Measurements from ENCODE around the gene TFDP1.
"Not testable (repeated sequence)": the region's sequence is repeated elsewhere in the genome, so short reads cannot be mapped to it uniquely, and the experiment has no call there.

TFDP1 gene

DNA sequence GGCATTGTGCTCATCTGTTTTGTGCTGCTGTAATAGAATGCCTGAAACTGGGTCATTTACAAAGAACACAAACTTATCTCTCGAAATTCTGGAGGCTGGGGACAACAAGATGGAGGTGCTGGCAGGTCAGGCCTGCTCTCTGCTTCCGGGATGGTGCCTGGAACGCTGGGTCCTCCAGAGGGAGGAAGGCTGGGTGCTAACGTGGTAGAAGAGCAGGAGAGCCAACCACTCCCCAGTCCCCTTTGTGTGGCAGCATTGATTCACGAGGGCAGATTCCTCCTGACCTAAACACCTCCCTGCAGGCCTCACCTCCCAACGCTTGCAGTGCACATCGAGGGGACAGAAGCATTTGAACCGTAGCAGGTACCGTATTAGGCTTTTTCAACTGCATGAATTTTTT lies 34.1 kb upstream of the TFDP1 start:
- DNase-seq (ENCODE audit: low spot score), result no peak

- no peak for DNase-seq (ENCODE audit: low spot score)
These were observed 33.2 kb upstream of the TFDP1 start for GRCh38 chr13:113551081-113552000.

- no peak for DNase-seq (ENCODE audit: low spot score)
These were observed 32.5 kb upstream of the TFDP1 start for GRCh38 chr13:113552079-113552478.

GRCh38 chr13:113552786-113553434 lies 31.6 kb upstream of the TFDP1 start:
- DNase-seq (ENCODE audit: low spot score), result no peak

DNA sequence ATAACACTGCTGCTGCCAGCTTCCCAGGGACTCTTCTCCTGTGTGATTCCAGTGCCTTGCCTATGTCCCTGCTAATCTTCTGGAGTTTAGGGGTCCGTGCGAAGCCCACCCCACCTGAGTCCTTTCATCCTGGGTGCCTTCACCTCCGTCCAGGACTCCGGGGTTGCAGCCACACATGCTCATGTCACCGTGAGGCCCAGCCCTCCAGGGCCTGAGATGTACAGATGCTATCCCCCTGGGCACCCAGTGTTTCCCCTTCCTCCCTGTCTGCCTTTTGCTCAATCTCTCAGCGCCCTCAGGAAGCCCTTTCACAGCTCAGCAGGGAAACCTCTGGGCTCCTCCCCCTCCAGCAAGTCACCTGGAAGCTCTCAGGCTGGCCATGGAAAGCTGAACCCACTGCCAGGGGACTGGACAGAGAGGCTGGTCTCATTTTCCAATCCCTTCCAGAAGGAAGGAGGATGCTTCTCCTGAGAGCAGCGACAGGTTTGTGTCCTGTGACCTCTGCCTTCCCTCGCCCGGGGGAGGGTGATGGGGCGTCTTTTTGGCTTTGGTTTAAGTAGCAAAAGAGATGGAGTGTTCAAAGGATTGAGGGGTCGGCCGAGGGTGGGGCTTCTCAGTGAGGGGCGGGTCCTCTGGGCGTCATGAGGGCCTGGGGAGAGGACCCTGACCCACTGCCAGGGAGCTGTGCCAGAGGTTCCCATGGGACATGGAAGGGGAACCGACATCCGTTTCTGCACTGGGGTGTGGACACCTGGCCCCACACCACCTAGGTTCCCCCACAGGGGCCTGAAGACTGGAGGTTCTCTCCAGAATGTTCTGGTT lies 30.8 kb upstream of the TFDP1 start:
- DNase-seq (ENCODE audit: low spot score), result no peak

DNA sequence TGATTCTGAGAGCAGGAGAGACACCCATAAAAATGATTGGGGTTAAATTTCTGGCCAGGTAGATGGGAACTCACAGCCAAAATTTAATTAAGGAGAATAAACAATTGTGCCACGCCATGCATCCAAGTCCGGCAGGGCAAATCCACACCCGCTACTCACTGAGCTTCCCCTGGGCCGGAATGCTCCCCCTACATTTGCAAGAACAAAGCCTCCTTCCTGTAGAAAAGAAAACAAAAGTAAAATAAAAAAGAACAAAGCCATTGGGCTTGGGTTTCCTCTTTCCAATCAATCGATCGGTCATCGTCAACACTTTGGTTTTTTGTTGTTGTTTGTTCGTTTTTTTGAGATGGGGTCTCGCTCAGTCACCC lies 30.2 kb upstream of the TFDP1 start:
- DNase-seq (ENCODE audit: low spot score), result no peak

DNA sequence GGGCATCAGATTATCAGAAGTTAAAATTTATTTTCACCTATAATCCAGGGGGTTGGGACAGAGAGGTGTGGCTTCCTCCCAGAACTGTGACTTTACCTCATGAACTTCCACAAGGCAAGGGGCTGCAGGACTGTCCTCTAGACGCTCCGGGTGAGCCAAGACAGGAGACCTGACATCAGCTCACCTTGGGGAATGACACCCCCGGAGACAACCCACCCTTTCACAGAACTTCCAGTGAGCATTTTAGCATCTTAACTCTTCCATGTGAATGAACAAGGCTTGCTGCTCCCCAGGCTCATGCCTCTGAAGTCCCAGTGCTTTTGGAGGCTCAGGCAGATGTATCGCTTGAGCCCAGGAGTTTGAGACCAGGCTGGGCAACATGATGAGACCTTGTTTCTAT lies 29.4 kb upstream of the TFDP1 start:
- no peak for DNase-seq (ENCODE audit: low spot score)

- DNase-seq (ENCODE audit: low spot score), result no peak
These were observed 27.5 kb upstream of the TFDP1 start for GRCh38 chr13:113557013-113557412.

GRCh38 chr13:113558461-113558860 lies 26.1 kb upstream of the TFDP1 start:
- DNase-seq (ENCODE audit: low spot score), result no peak

DNA sequence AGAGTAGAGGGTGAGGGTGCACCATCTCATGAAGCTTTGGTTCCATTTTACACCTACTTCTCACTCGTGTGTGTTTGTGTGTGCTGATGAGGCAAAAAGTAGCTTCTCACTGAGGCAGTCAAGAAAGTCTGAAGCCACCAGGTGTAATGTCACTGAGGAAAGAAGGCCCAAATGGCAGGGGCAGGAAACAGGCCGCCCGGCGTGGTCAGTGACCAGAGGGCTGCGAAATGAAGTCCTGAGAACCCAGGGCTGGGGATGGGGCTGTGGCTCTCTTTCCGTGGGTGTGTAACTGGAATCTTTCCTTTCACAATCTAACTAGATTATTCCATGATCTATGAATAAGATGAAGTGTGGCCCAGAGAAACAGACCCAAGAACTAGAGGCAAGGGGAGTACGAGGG lies 25.5 kb upstream of the TFDP1 start:
- no peak for DNase-seq (ENCODE audit: low spot score)

- no peak for DNase-seq (ENCODE audit: low spot score)
These were observed 24.5 kb upstream of the TFDP1 start for GRCh38 chr13:113559901-113560644.

DNA sequence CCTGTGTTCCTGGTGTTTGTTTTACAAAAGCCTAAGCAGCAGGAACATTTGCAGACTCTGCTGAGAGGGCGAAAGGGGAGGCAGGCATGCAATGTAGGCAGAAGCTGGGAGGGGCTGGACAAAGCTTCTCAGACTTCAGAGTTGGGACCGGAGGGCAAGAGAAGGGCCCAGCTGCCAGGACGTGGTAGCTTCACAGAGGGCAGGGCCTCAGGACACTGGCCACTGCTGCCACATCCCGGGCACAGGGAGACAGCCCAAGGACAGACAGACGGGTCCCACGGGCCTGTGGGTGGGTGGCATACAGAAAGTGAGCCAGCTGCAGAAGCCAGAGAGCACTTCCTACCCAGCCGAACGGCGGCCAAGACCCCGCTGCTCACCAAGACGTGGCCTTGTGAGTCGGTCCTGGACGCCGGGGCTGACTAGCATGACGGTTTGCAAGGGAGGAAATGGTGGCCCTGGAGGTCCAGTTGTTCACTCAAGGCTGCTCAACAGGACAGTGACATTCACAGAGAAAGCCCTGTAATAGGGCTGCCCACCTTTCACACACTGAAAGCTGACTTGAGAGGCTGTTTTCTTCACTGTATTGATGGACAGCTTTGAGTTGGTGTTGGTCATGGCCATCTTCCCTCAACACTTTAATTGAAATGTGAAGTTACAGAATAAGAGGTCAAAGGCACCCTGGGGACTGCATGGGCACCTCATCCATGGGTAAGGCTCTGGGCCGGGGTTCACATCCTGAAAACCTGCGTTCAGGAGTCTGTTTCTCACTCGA lies 23.7 kb upstream of the TFDP1 start:
- DNase-seq (ENCODE audit: low spot score), result no peak

GRCh38 chr13:113561417-113562084 lies 23.0 kb upstream of the TFDP1 start:
- DNase-seq (ENCODE audit: low spot score), result no peak

- DNase-seq (ENCODE audit: low spot score), result peak; percentile 68
These were observed 22.3 kb upstream of the TFDP1 start for GRCh38 chr13:113562085-113562749.

DNA sequence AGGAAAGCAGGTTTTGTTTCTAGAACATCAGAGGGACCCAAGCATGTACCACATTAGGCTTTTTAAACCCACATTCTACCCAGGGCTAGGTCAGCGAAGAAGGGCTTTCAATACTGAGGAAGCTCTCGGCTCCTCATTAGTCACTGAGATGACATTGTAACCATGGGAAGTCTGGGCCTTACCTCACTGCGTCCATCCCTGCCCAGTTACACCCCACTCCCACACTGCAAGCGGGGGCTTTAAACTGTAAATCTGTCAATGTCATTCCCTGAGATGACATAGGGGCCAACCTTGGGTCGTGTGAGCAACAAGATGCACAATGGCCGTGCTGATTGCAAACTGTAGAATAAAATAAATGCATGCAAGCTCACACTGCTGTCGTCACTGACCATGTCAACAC lies 21.7 kb upstream of the TFDP1 start:
- DNase-seq (ENCODE audit: low spot score), result no peak

DNA sequence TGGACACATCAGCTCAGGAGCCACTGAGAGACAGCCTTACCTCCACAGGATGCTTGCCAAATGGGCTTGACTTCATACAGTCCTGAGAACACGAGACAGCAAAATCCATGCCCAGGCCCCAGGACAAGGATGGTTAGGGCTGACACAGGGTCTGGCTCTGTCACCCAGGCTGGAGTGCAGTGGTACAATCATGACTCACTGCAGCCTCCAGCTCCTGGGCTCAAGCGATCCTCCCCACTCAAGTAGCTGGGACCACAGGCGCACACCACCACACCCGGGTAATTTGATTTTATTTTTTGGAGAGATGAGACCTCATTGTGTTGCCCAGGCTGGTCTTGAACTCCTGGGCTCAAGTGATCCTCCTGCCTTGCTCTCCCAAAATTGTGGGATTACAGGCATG lies 21.0 kb upstream of the TFDP1 start:
- DNase-seq (ENCODE audit: low spot score), result not testable (repeated sequence)

GRCh38 chr13:113564331-113565023 lies 20.1 kb upstream of the TFDP1 start:
- DNase-seq (ENCODE audit: low spot score), result no peak

DNA sequence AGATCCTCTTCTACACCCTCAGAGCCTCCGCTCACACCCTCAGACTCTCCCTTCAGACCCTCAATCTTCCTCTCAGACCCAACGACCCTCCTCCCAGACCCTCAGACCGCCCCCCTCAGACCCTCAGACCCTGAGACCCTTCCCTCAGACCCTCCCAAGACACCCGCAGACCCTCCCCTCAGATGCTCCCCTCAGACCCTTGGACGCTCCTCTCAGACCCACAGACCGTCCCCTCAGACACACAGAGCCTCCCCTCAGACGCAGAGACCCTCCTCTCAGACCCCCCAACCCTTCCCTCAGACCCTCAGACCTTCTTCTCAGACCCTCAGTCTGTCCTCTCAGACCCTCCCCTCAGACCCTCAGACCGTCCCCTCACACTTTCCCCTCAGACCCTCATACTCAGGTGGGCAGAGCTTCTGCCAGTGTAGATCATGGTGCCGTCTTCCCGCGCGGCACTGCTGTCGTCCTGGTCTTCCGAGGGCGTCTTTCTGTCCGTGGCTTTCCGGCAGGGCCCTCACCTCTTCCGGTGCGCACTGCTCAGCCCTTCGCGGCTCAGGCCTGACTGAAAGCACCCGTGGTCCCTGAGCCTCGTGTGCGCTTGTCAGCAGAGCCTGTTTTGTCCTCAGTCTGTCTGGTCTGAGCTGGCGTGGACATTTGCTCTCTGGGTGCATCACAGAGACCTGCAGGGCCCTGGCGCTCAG lies 18.9 kb upstream of the TFDP1 start:
- no peak for DNase-seq (ENCODE audit: low spot score)

- no peak for DNase-seq (ENCODE audit: low spot score)
These were observed 18.4 kb upstream of the TFDP1 start for GRCh38 chr13:113566227-113566561.
